Mesothelial cell of epicardium (in vitro differentiated cells): ENCODE data around the gene TGFBR3. TPM values are rescaled to one million over a fixed set of nuclear protein-coding genes. Genes with fewer than 3 reads are reported as not detected.

Source experiments
- DNase-seq, 2 experiments: peaks; one replicate each; pipeline ENCODE4 v3.0.0; 2021; ENCODE audit warnings: low spot score in 2 of 2; ENCODE audit not compliant: unreplicated experiment in 2 of 2
- H3K27ac Mint-ChIP-seq: 2 replicates; pipeline ENCODE4 v1.8.0; 2021; ENCODE audit warnings: mixed read lengths
- H3K27me3 Mint-ChIP-seq: 2 replicates; pipeline ENCODE4 v1.8.0; 2021; ENCODE audit warnings: low read depth, mixed read lengths
- H3K36me3 Mint-ChIP-seq: 2 replicates; pipeline ENCODE4 v1.8.0; 2021; ENCODE audit warnings: mixed read lengths
- H3K4me1 Mint-ChIP-seq: 2 replicates; pipeline ENCODE4 v1.8.0; 2021; ENCODE audit warnings: mixed read lengths
- H3K4me3 Mint-ChIP-seq: 2 replicates; pipeline ENCODE4 v1.8.0; 2021; ENCODE audit warnings: mild to moderate bottlenecking, moderate library complexity, mixed read lengths
- H3K9me3 Mint-ChIP-seq: 2 replicates; pipeline ENCODE4 v1.8.0; 2021; ENCODE audit warnings: mixed read lengths
- CTCF ChIP-seq: fragments of 200-600 bp; sonication (generic); IDR thresholded peaks from one replicate; pipeline ENCODE4 v1.5.0; 2021; ENCODE audit warnings: antibody characterized with exemption; ENCODE audit not compliant: unreplicated experiment
- total RNA-seq: library from RNA; stranded (reverse); gene quantifications from 3 replicates; pipeline ENCODE4 v1.2.1, GENCODE V29; 2021

The TGFBR3 gene
- total RNA-seq, 1 donor from 2014 or later = 20.7 TPM

GRCh38 chr1:91764471-91765115 lies 121.4 kb downstream of the TGFBR3 start:
- Mint-ChIP-seq H3K4me3 (no peak overlapping the region), H3K4me1 (peaks cover 7% of the 10 kb centered on the region), H3K36me3 (no peaks in the 10 kb centered on the region), H3K9me3 (no peaks in the 10 kb centered on the region), H3K27me3 (no peaks in the 10 kb centered on the region), H3K27ac (no peak overlapping the region)
- TF ChIP-seq CTCF = no peak
- no peak for DNase-seq

- Mint-ChIP-seq H3K27me3 (no peaks in the 10 kb centered on the region), H3K4me3 (no peak overlapping the region), H3K27ac (no peak overlapping the region), H3K4me1 (peaks cover 7% of the 10 kb centered on the region), H3K9me3 (no peaks in the 10 kb centered on the region), H3K36me3 (no peaks in the 10 kb centered on the region)
- no peak for TF ChIP-seq CTCF
- DNase-seq = no peak
Observed at GRCh38 chr1:91763252-91763651, 122.7 kb downstream of the TGFBR3 start.

- peaks cover 7% of the 10 kb centered on the region for H3K4me1 Mint-ChIP-seq
- H3K36me3 Mint-ChIP-seq = no peaks in the 10 kb centered on the region
- H3K27ac Mint-ChIP-seq = no peak overlapping the region
- DNase-seq = no peak
- TF ChIP-seq CTCF = no peak
- H3K27me3 Mint-ChIP-seq = no peaks in the 10 kb centered on the region
- H3K4me3 Mint-ChIP-seq = no peak overlapping the region
- H3K9me3 Mint-ChIP-seq = no peaks in the 10 kb centered on the region
Observed at GRCh38 chr1:91761295-91761721, 124.6 kb downstream of the TGFBR3 start.

GRCh38 chr1:91760512-91760911 lies 125.4 kb downstream of the TGFBR3 start:
- TF ChIP-seq CTCF = no peak
- H3K36me3 Mint-ChIP-seq = no peaks in the 10 kb centered on the region
- no peak for DNase-seq
- no peak overlapping the region for H3K27ac Mint-ChIP-seq
- no peak overlapping the region for H3K4me3 Mint-ChIP-seq
- H3K9me3 Mint-ChIP-seq = no peaks in the 10 kb centered on the region
- H3K27me3 Mint-ChIP-seq = no peaks in the 10 kb centered on the region
- peaks cover 9% of the 10 kb centered on the region for H3K4me1 Mint-ChIP-seq

- Mint-ChIP-seq H3K4me1 (peaks cover 11% of the 10 kb centered on the region), H3K4me3 (no peak overlapping the region), H3K36me3 (no peaks in the 10 kb centered on the region), H3K27me3 (no peaks in the 10 kb centered on the region), H3K27ac (no peak overlapping the region), H3K9me3 (no peaks in the 10 kb centered on the region)
- DNase-seq = no peak
- TF ChIP-seq CTCF = no peak
Observed at GRCh38 chr1:91759076-91759475, 126.9 kb downstream of the TGFBR3 start.
